GM21360 (cell line): ENCODE data around the gene NTMT1.

Experiments used
- ATAC-seq: cut with Tn5 transposase; IDR thresholded peaks from one replicate; pipeline ENCODE4 v1.9.1; 2021; ENCODE audit warnings: mild to moderate bottlenecking, moderate library complexity; ENCODE audit not compliant: unreplicated experiment

Gene NTMT1

DNA sequence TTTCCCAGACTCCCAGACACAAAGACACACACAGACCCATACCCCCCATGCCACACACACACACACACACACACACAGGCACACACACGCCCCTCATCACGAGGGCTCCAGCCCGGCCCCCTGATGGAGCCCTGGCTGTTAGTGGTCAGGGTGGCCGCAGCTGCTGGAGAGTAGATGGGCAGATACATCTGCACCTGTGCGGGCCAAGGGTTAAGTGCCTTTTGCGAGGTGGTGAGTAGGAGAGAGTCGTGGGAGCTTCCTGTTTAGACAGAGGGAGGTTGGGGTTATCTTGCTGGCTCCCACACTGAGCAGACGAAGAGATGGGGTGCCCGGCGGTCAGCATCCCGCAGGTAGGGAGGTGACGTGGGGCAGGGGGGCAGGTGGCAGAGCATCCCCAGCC lies 47.6 kb downstream of the NTMT1 start:
- ATAC-seq: no peak

DNA sequence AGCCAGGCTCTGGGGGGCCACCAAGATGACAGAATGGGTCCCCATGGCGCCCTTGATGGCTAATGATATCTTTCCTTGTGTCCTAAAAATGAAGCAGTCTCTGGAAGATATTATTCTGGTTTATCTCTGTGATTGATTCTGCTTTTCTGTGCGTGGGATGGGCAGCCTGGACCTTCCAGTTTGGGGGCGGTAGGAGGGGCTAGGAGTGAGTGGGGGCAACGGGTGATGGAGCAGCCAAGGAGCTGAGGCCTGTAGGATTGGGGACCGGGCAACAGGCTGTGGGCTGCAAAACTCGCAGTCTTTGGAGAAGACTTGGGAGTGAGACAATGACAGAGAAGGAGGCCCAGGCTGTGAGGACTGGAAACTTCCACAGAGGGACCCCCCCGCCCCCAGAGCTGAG lies 48.3 kb downstream of the NTMT1 start:
- no peak for ATAC-seq

GRCh38 chr9:129675620-129676019 lies 49.7 kb downstream of the NTMT1 start:
- no peak for ATAC-seq

DNA sequence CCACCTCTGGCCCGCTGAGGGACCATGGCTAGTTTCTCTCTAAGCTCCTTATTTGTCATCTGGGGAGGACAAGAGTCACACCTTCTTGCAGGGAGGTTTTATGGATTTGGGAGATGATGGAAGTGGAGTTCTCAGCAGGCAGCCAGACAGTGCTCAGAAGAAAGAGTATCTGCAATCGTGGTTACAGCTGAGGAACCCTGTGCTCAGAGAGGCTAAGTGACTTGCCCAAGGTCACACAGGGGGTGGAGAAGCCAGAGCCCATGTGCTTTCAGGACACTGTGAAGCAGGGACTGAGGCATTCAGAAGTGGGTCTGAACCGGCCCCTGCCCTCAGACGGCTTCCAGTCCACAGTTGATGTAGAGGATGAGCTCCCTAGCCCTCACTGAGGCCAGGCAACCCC lies 50.3 kb downstream of the NTMT1 start:
- ATAC-seq: no peak

DNA sequence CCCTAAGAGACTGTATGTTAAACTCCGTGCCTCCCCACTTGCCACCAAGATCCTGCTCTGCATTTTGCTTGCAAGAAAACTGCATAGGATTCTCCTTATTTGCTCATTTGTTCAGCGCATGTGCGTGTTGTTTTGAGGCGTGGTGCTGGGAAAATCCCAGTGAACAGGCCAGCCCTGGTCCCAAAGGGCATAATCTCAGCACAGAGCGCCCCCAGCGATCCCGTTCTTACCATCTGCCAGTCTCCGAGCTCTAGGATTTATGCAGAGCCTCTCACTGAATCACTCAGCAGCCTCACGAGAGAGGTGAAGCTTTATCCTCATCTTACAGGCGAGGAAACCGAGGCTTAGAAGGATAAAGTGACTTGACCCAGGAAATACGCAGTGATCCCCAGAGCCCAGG lies 51.0 kb downstream of the NTMT1 start:
- no peak for ATAC-seq

- no peak for ATAC-seq
Measured at GRCh38 chr9:129677456-129677855, 51.5 kb downstream of the NTMT1 start.

DNA sequence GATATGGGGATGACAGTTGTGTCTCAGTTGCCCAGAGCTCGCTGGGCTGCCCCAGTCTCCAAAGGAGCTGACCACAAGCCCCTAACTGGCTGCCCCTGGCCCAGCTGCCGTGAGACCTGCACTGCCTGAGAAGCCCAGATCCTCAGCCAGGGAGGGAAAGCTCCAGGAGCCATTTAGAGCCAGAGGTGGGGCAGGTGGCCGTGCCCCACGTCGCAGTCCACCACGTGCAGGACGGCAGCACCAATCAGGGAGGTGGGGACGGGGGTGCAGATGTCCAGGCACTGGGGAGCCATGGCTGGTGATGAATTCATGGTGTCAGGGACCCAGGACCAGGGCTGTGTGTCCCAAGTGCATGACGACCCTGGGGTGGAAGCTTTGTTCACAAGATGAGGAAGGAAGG lies 52.9 kb downstream of the NTMT1 start:
- ATAC-seq: no peak

DNA sequence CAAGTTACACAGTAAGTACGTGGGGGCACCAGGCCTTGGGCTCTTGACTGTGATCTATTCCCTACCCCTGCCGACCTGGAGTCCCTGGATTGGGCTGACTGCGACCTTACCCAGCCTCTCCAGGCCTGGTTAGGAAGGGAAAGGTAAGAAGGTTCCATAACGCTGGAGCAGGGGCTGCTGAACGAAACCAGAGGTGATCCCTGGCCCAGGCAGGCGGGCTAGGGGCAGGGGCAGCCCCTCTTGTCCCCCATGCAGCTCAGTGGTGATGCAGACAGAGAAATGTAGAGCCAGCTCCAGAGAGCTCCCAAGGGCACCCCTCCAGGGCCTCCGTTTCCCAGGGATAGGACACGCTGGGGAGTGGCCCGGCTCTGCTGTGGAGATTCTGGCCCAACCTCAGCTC lies 53.6 kb downstream of the NTMT1 start:
- ATAC-seq: no peak

DNA sequence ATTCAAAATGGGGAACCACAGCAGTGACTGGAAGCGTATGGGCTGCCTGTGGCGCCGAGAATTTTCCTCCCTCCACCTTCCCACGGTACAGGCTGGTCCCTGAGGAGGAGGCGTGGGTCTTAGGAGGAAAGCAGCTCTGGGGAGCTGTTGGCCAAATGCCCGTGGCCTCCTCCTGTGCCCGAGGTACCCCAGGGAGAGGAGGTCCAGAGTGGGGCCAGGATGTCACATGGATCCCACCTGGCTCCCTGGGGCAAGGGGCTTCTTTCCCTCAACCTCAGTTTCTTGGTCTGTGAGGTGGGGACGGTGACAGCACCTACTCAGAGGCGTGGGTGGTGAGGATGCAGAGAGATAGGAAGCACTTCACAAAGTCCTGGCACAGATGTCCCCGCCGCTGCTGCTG lies 56.0 kb downstream of the NTMT1 start:
- ATAC-seq: no peak

- no peak for ATAC-seq
Measured at GRCh38 chr9:129682381-129682780, 56.4 kb downstream of the NTMT1 start.

DNA sequence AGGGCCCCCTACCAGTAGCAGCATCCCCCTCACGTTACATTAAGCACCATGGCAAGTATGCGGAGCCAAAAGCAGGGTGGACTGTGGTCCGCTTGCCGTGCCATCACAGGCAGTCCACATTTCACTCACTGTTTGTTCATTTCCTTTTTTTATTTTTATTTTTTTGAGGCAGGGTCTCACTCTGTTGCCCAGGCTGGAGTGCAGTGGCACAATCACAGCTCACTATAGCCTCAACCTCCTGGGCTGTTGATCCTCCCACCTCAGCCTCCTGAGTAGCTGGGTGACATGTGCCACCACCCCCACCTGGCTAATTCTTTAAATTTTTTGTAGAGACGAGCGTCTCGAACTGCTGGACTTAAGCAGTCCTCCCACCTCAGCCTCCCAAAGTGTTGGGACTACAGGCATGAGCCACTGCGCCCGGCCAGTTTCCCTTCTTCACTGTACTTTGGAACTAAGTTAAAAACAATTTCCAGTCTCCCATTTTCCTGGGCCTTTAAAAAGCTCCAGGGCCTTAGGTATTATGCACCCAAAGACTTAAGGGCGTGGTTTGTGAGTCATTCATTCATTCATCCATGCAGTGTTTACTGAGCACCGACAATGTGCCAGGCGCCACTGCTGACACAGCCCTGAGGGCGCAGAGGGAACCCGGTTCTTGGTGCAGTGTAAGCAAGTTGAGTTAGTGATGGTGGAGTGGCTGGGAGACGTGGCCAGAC lies 59.4 kb downstream of the NTMT1 start:
- ATAC-seq: no peak
